ENCODE measurements around the gene GET4. TPM values are rescaled to one million over a fixed set of nuclear protein-coding genes. Genes with fewer than 3 reads are reported as not detected.
A peak's percentile ranks its signal among the peaks of the same experiment; 100 is the strongest.

Gene GET4
- total RNA-seq, 1 donor from 2014 or later: 20.6 TPM

DNA sequence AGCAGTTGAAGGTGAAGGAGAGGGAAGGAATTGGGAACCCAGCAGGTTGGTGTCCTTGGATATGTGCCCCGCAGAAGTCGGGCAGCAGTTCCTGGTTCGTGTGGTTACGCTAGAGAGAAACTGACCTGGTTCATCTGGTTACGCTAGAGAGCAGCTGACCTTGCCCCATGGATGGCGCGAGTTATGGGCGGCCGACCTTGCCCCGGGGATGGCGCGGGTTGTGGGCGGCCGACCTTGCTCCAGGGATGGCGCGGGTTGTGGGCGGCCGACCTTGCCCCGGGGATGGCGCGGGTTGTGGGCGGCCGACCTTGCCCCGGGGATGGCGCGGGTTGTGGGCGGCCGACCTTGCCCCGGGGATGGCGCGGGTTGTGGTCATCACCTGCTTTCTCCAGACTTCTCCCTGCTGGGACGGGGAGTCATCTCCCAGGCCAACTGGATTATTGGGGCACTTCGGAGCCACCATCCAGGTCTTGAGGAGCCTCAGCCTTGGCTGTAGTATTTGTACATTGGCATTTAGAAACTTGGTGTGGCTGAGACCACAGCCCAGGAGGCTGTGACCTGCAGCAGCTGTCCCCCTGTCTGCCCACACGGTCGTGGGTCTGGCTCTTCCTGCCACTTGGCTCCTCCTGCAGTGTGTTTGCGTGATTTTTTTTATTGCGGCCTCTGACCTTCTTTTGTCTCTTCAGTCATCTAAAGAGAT, 6.1 kb downstream of the GET4 start:
- peak; percentile 15 for DNase-seq
- intact Hi-C loops (cut with micrococcal nuclease): no loop called here
- no peak for ATAC-seq

DNA sequence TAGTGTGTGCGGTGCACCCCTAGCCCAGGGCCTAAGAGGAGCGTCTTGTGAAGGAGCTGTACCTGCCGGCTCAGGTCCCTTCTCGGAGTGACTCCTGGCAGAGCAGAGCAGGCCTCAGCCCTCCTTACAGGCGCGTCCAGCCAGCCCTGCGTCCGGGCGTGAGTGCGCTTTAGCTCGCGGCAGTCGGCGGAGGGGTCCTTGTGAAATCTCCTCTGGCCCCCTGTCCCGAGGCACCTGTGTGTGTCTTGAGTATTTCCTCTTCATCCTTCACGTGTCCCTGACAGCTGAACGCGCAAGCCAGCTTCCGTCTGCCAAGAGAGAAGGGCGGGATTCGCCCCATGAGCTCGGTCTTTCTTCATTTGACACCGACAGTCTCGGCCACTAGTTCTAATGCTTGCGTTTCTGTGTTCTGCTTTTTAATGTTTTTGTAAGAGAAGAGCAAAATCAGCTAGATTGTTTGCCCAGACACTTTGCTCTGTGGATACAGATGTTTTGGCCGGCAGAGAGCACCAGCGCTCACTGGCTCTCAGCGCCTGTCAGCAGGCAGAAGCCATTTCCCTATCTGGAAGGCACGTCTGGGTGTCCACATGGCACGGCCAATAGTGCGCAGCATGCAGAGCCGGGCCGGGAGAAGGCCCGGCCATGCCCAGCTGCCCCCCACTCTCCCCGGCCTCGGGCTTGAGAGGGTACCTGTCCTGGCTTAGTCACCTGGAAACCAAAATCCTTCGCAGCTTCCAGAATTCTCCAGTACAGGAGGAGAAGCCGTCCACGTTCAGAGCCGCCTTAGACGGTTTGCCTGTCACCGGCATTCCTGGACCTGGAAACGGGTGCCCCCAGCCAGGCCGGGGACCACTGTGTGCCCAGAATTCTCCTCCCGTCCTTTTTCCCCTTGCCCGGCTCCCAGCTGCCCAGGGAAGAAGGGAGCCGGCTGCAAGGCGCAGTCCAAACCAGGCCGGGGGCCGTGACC, 7.0 kb downstream of the GET4 start:
- peak; percentile 55 for DNase-seq
- intact Hi-C loops (cut with micrococcal nuclease): no loop called here
- peak; percentile 9 for ATAC-seq

DNA sequence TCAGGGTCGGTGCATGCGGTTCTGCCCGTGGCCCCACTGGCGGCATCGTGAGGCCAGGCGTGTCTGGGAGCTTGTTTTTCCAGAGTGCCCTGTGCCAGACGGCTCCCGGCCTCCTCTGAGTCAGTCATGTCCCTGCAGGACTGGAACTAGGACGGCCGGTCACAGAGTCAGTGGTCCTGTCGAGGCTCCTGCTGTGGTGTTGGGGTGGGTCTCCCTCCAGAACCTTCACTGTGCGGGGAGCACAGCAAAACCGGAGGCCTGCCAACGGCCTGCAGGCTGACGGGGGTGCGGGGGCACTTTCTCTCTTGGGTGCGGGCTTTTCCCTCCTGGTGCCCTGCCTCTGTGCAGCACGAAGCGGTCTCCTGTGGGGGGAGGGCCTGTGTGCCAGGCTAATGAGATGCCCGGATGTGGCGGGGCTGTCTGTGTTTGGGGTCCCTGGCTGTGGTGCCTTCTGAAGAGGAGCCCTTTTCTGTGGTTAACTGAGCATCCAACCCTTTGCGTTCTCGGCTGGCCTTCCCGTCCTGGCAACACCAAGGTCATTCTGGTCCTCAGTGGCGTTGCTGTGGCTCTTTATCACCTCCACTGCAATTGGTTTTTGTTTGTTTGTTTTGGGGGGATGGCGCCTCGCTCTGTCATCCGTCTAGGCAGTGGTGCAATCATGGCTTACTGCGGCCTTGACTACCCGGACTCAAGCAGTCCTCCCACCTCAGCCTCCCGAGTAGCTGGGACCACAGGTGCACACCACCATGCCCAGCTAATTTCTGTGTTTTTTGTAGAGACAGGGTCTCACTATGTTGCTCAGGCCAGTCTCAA, 8.0 kb downstream of the GET4 start:
- peak; percentile 34 for DNase-seq
- no peak for ATAC-seq
- intact Hi-C loops (cut with micrococcal nuclease): no loop called here

DNA sequence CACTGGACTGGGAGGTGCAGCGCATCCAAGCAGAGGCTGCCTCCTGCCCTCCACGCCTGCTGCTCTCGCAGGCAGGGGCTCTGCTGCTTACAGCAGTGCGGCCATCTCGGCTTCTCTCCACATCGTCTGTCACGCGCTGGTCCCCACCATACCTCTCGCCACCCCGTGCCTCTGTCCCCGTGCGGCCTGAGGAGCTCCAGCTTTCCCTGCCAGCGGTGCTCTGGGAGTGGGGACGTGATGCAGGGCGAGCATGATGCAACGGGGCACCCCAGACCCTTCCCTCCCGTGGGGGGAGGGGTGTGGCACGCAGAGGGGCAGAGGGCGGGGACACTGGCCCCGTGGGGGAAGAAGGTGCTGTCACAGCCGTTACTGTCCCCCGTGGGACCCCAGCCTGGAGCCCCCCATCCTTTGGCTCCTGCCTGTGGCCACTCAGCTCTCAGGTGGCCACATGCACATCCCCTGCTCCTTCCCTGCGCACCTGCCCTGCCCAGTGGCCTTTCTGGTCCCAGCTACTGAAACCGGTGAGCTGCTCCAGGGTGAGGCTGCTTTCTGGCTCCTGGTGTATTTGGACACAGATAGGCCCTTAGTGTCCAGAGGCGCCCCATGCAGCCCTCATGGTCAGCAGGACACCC, 9.0 kb downstream of the GET4 start:
- intact Hi-C loops (cut with micrococcal nuclease): no loop called here
- ATAC-seq: no peak
- peak; percentile 34 for DNase-seq

DNA sequence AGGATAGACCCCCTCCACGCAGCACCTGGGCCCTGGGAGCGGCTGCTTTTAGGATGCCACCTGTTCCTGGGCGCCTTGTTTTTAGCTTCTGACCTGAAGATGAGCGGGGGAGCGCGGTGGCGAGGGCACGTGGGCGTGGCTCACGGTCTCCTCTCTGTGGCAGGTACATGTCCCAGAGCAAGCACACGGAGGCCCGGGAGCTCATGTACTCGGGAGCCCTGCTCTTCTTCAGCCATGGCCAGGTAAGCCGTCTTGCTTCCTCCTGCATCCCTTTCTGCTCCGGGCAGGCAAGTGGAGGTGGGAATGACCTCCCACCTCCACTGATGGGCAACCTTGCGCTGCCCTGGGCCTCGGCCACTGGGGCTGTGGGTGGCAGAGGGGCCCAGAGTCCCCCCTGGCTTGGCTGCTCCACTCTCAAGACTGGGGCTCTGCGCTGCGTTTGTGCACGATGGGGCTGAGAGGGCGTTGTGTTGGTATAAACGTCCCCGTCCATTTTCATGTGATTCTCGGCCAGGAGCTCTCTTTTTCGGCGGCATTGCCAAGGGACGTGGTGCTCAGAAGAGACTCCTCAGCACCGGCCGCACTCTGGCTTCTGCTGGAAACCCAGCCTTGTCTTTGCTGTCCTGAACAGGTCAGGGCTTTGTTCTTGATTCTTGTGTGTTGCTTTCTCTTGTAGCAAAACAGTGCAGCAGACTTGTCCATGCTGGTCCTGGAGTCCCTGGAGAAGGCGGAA, 9.7 kb downstream of the GET4 start:
- intact Hi-C loops (cut with micrococcal nuclease): no loop called here
- no peak for ATAC-seq
- DNase-seq: peak; percentile 28

DNA sequence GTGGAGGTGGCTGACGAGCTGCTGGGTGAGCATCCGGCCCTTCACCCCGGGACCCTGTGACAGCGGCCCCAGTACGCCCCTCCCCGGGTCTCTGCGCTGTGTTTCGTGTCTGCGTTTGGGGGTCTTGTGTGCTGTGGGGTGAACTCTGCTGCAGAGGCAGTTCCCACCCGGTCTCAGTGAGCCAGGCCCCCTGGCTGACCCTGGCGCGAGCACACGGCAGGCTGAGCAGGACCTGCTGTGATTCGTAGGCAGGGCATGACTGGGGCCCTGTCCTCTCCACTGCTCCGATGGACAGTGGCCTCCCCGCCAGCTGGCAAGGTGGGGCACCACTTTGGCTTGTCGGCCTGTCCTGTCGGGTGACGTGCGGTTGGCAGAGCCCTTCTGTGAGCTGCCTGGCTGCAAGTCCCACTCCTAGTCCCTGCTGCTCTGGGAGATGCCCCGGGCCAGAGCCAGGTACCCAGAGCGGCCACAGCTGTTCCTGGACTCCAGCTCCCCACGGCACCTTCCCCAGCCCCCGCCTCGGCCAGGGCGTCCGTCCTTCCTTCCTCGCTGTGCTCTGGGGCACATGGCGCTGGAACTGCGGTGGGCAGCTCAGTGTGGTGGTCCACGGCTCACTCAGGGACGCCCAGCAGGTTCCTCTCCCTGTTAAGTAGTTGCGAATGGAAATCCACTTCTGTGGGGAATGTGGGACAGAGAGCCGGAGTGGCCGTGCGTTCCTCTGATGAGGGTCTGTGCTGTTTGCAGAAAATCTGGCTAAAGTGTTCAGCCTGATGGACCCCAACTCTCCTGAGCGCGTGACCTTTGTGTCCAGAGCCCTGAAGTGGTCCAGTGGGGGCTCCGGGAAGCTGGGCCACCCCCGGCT, 10.5 kb downstream of the GET4 start:
- peak; percentile 91 for DNase-seq
- ATAC-seq: peak; percentile 91
- intact Hi-C loops (cut with micrococcal nuclease): no loop called here

DNA sequence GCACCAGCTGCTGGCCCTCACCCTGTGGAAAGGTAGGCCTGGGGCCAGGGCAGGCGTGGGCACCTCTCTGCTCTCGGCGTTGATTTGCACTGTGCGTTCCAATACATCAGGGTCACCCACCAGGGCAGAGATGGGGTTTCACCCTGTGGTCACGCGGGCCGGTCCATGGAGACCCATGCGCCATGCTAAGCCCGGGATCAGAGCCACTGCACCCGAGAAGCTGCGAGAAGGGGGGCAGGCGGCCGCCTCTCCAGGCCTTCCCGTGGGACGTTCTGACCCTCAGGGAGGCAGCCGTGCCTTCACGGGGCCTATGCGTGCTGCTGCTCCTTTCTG, 11.1 kb downstream of the GET4 start:
- intact Hi-C loops (cut with micrococcal nuclease): no loop called here
- ATAC-seq (no peak), DNase-seq (peak; percentile 29)

DNA sequence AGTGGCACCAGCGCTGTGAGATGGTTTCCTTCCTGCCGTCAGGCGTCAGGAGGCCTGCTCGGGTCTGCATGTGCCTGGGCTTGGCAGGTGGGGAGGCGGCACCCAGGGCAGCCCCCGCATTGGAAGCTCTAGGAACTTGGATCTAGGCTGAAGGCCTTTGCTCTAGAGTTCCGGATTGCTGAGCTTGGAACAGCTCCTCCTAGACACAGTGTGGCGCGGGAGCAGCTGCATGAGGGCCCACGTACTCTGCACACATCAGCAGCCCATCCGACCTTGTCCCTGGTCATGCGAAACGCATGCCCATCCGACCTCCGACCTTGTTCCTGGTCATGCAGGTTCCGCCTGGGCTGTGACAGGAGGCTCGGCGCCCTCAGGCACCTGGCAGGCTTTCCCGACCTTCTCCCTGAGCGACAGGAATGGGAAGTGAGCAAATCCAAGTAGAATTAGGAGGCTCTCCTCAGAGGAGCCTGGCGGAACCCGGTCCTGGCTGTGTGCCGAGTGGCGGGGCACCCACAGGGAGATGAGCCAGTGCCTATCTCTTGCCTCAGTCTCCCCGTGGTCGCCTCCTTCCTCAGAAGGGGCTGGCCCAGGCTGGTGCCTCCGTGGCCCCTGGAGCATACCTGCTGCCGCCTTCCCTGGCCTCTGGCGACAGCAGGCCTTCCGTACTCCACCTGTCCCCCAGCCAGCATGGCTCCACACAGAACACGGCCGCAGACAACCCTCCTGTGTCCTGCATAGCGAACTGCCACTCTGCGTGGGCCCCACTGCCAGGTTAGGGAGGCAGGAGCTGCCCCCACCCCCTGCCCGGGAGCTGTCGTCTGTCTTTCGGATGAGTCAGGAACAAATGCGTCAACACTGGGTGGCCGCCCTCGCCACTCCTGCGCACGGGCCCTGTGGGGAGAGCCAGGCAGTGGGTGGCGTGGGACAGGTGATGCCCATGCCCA, 12.0 kb downstream of the GET4 start:
- DNase-seq: peak; percentile 27
- intact Hi-C loops (cut with micrococcal nuclease): no loop called here
- ATAC-seq: no peak

DNA sequence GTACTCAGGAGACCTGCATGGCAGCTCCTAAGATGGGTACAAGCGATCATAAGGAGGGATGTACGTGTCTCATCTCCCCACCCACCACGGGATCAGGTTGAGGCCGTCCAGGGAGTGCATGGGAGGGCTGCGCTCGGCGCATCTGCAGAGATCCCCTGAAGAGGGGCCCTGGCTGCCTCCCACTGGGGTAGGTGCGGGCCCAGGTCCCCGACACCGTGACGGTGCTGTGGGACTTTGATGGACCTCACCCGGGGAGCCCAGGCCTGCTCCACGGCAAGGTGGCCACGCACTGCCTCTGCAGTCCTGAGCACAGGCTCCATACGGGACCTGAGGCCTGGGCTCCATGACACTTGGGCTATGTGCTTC, 12.7 kb downstream of the GET4 start:
- DNase-seq (peak; percentile 26), ATAC-seq (no peak)
- intact Hi-C loops (cut with micrococcal nuclease): no loop called here

DNA sequence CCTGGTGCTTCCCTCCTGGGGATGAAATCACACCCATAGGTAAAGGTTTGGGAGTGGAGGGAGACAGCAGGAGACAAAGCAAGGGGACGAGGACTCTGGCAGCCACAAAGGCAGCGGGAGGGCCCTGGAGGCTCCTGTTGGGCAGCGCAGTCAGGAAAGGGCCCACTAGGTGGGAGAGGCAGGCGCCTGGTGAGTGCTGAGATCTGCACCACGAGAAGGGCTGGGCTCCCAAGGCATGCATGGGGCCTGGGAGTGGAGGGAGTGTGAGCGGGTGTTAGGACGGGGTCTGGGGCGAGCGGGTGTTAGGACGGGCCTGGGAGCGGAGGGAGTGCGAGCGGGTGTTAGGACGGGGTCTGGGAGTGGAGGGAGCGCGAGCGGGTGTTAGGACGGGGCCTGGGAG, 13.0 kb downstream of the GET4 start:
- ATAC-seq (no peak), DNase-seq (peak; percentile 8)
- intact Hi-C loops (cut with micrococcal nuclease): no loop called here

DNA sequence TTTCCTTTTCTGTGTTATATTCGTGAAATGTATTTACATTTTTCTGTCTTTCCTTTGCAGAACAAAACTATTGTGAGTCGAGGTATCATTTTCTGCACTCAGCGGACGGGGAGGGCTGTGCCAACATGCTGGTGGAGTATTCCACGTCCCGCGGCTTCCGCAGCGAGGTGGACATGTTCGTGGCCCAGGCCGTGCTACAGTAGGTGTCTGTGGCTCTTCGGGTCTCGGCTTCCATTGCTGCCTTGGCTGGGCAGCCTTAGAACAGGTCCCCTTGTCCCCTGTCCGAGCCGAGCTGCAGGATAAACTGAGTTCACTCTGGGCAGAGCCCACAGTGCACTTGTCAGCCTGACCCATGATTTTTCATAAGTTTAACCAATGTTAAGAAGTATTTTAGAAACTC, 14.5 kb downstream of the GET4 start:
- intact Hi-C loops (cut with micrococcal nuclease): no loop called here
- no peak for DNase-seq
- ATAC-seq: no peak

DNA sequence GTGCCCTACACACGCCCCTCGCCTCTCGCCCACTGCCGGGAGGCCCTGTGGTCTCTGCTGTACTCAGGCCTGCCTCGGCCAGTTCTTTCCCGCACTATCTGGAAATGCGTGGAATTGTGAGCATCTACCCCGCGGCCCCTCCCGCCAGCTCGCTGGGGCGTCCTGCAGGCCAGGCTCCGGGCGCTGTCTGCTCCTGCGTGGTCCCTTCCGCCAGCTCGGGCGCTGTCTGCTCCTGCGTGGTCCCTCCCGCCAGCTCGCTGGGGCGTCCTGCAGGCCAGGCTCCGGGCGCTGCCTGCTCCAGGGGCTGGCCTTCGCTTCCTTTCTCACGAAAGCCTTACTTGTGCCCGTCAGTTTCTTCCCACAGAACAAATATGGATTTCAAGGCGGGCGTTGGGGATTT, 14.9 kb downstream of the GET4 start:
- intact Hi-C loops (cut with micrococcal nuclease): no loop called here
- ATAC-seq: no peak
- DNase-seq: no peak

DNA sequence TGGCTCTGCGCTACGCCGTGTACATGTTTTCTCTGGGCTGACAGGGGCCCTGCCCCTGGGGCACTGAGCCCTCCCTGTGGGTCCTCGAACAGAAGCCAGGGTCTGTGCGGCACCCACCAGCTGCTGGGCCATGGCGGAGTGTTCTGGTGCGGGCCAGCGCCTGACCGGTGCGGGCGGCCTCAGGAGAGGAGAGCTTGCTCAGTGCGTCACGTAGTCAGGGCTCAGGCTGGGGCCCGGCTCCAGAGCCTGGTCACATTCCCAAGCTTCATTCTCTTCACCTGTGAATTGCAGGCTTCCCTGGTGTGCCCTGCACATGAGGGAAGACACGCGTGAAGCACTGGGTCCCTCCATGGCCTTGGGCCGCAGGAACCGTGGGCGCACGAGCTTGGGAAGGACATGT, 15.5 kb downstream of the GET4 start:
- intact Hi-C loops (cut with micrococcal nuclease): no loop called here
- DNase-seq (no peak), ATAC-seq (no peak)

DNA sequence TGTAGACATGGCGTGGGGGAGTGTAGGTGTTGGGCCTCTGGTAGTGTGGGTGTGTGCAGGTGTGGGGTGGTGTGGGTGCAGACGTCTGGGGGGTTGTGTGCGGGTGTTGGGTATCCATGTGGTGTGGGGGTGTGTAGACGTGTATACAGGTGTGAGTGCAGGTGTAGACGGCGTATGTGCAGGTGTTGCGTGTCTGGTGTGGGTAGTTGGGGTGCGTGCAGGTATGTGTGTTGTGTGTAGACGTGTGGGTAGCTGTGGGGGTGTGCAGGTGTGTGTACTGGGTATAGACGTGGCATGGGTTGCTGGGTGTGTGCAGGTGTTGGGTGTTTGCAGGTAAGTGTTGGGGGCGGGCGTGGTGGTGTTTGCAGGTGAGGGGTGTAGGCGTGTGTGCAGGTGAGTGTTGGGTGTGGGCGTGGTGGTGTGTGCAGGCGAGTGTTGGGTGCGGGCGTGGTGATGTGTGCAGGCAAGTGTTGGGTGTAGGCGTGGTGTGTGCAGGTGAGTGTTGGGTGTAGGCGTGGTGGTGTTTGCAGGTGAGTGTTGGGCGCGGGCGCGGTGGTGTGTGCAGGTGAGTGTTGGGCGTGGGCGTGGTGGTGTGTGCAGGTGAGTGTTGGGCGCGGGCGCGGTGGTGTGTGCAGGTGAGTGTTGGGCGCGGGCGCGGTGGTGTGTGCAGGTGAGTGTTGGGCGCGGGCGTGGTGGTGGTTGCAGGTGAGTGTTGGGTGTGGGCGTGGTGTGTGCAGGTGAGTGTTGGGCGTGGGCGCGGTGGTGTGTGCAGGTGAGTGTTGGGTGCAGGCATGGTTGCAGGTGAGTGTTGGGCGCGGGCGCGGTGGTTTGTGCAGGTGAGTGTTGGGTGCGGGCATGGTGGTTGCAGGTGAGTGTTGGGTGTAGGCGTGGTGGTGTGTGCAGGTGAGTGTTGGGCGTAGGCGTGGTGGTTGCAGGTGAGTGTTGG, 16.6 kb downstream of the GET4 start:
- intact Hi-C loops (cut with micrococcal nuclease): no loop called here
- no peak for DNase-seq
- ATAC-seq: no peak

DNA sequence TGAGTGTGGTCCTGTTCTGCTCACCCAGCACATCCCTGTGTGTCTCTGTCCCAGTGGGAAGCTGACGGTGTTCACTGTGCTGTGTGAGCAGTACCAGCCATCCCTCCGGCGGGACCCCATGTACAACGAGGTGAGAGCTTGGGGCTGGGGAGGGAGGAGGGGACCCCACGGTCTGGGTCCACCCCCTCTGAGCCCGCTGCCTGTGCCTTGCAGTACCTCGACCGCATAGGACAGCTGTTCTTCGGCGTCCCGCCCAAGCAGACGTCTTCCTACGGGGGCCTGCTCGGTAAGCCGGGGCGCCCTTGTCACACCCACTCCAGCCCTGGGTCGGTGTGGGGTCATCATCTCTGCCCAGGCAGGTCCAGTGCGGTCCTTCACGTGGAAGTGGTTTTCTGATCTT, 17.3 kb downstream of the GET4 start:
- intact Hi-C loops (cut with micrococcal nuclease): no loop called here
- no peak for ATAC-seq
- no peak for DNase-seq

Measured in left ventricle myocardium superior (tissue), 1 donor.